Neuronal stem cell (in vitro differentiated cells): ENCODE measurements around the gene LYRM1.

Source experiments
- DNase-seq: peaks from one replicate; pipeline ENCODE4 v3.0.0-alpha.2; 2013; ENCODE audit warnings: low spot score
- H2AFZ ChIP-seq: one replicate; pipeline ENCODE4 v1.6.1; 2013; ENCODE audit warnings: mild to moderate bottlenecking, low read length, inconsistent platforms
- H2AK5ac ChIP-seq: 2 replicates; pipeline ENCODE4 v1.6.1; 2013; ENCODE audit warnings: low read depth, mild to moderate bottlenecking, inconsistent platforms, low read length, moderate library complexity, mixed read lengths
- H2BK120ac ChIP-seq: 2 replicates; pipeline ENCODE4 v1.6.1; 2013; ENCODE audit warnings: low read depth, mild to moderate bottlenecking, inconsistent platforms, low read length, moderate library complexity, mixed read lengths
- H2BK12ac ChIP-seq: one replicate; pipeline ENCODE4 v1.6.1; 2013; ENCODE audit warnings: low read length, inconsistent platforms
- H2BK15ac ChIP-seq: 2 replicates; pipeline ENCODE4 v1.6.1; 2013; ENCODE audit warnings: mild to moderate bottlenecking, low read length, inconsistent platforms, mixed read lengths
- H2BK5ac ChIP-seq: one replicate; pipeline ENCODE4 v1.6.1; 2013; ENCODE audit warnings: inconsistent platforms, mild to moderate bottlenecking, low read length, moderate library complexity
- H3K14ac ChIP-seq: one replicate; pipeline ENCODE4 v1.6.1; 2013; ENCODE audit warnings: low read length, inconsistent platforms
- H3K18ac ChIP-seq: 2 replicates; pipeline ENCODE4 v1.6.1; 2013; ENCODE audit warnings: low read length, inconsistent platforms
- H3K23ac ChIP-seq: 2 replicates; pipeline ENCODE4 v1.6.1; 2013; ENCODE audit warnings: low read depth, mild to moderate bottlenecking, mixed read lengths, low read length, inconsistent platforms; ENCODE audit not compliant: poor library complexity
- H3K27ac ChIP-seq: replicated peaks from 3 replicates; pipeline ENCODE4 v1.5.1; 2013; ENCODE audit warnings: low read length, inconsistent platforms
- H3K27me3 ChIP-seq, 3 experiments: 2 replicates each; pipeline ENCODE4 v1.6.1; 2013; ENCODE audit warnings: low read length in 3 of 3, mild to moderate bottlenecking in 2 of 3, inconsistent platforms in 1 of 3, low read depth in 1 of 3, mixed read lengths in 1 of 3, moderate library complexity in 1 of 3; ENCODE audit not compliant: control insufficient read depth in 3 of 3, insufficient read depth in 3 of 3
- H3K36me3 ChIP-seq, 2 donors: replicated peaks in 1 of 2; 2 replicates each; pipeline ENCODE4 v1.6.1; 2013; ENCODE audit warnings: low read length in 2 of 2; ENCODE audit not compliant: control insufficient read depth in 2 of 2, insufficient read depth in 2 of 2
- H3K4ac ChIP-seq: 2 replicates; pipeline ENCODE4 v1.6.1; 2013; ENCODE audit warnings: inconsistent platforms, mild to moderate bottlenecking, low read length, moderate library complexity
- H3K4me1 ChIP-seq, 2 donors: 1 replicate in 1 of 2; 2 replicates in 1 of 2; pipeline ENCODE4 v1.6.1; 2013; ENCODE audit warnings: low read length in 2 of 2, low read depth in 1 of 2; ENCODE audit not compliant: control insufficient read depth in 2 of 2, insufficient read depth in 1 of 2
- H3K4me2 ChIP-seq: one replicate; pipeline ENCODE4 v1.6.1; 2013; ENCODE audit warnings: mild to moderate bottlenecking, low read length, inconsistent platforms; ENCODE audit not compliant: insufficient read depth, poor library complexity, severe bottlenecking
- H3K4me3 ChIP-seq, 2 donors: 2 replicates each; pipeline ENCODE4 v1.5.1; 2013; ENCODE audit warnings: low read length in 2 of 2, mild to moderate bottlenecking in 2 of 2, inconsistent platforms in 1 of 2, moderate library complexity in 1 of 2
- H3K79me1 ChIP-seq: one replicate; pipeline ENCODE4 v1.6.1; 2013; ENCODE audit warnings: low read depth, mild to moderate bottlenecking, inconsistent platforms, low read length, moderate library complexity
- H3K9ac ChIP-seq: one replicate; pipeline ENCODE4 v1.6.1; 2013; ENCODE audit warnings: mild to moderate bottlenecking, low read depth, low read length, inconsistent platforms; ENCODE audit not compliant: poor library complexity
- H3K9me3 ChIP-seq, 2 donors: replicated peaks in 1 of 2; 2 replicates each; pipeline versions ENCODE3 to v1.6.1; 2013; ENCODE audit warnings: low read length in 2 of 2, mild to moderate bottlenecking in 2 of 2, inconsistent platforms in 1 of 2, low read depth in 1 of 2, mixed read lengths in 1 of 2, moderate library complexity in 1 of 2; ENCODE audit not compliant: control insufficient read depth in 2 of 2, insufficient read depth in 1 of 2
- H4K8ac ChIP-seq: one replicate; pipeline ENCODE4 v1.6.1; 2013; ENCODE audit warnings: low read depth, mild to moderate bottlenecking, inconsistent platforms, low read length, moderate library complexity
- H4K91ac ChIP-seq: one replicate; pipeline ENCODE4 v1.6.1; 2013; ENCODE audit warnings: low read length, low read depth, mild to moderate bottlenecking, inconsistent platforms; ENCODE audit not compliant: poor library complexity
- WGBS, 2 donors: extraction: QIAGEN DNeasy Blood & Tissue Kit; methylation state at CpG; one replicate each; pipeline ENCODE4 v1.1.7; 2013; ENCODE audit warnings: missing lambda C conversion rate in 2 of 2, mixed read lengths in 1 of 2; ENCODE audit not compliant: insufficient read length in 2 of 2, insufficient replicate concordance in 1 of 2; ENCODE audit errors: extremely low coverage in 2 of 2; 5-methylcytosine and 5-hydroxymethylcytosine counted together

The LYRM1 gene

GRCh38 chr16:20920799-20921198 is 20.2 kb downstream of the LYRM1 start:
- WGBS, 2 donors: no CpG with 5 or more reads among the region's 2 CpGs

GRCh38 chr16:20923876-20924275 is 23.3 kb downstream of the LYRM1 start:
- Histone ChIP-seq H3K27me3 (no peaks in the 10 kb centered on the region), H3K4me3 (no peak overlapping the region), H4K91ac (no peak overlapping the region), H3K4me2 (no peak overlapping the region), H2AK5ac (no peak overlapping the region), H3K18ac (no peak overlapping the region), H4K8ac (no peak overlapping the region), H2BK15ac (no peak overlapping the region), H3K23ac (no peak overlapping the region), H3K27ac (no peak overlapping the region), H3K4ac (no peak overlapping the region), H2BK5ac (no peak overlapping the region), H2BK120ac (no peak overlapping the region), H3K9me3 (no peaks in the 10 kb centered on the region), H2AFZ (no peak overlapping the region), H3K14ac (no peak overlapping the region), H3K4me1 (peaks cover 0 to under 1% of the 10 kb centered on the region in 2 donors), H3K79me1 (no peaks in the 10 kb centered on the region), H3K9ac (no peak overlapping the region), H3K36me3 (peaks cover 0 to 34% of the 10 kb centered on the region in 2 donors), H2BK12ac (no peak overlapping the region)
- WGBS, 2 donors: no CpG with 5 or more reads among the region's 3 CpGs
- DNase-seq: no peak

More at GRCh38 chr16:20920799-20921198, 20.2 kb downstream of the LYRM1 start:
- Histone ChIP-seq H3K9ac (no peak overlapping the region), H4K8ac (no peak overlapping the region), H3K4me3 (no peak overlapping the region), H4K91ac (no peak overlapping the region), H3K27ac (no peak overlapping the region), H3K36me3 (peaks cover 4 to 47% of the 10 kb centered on the region in 2 donors), H3K4me2 (no peak overlapping the region), H3K23ac (peak overlapping the region; percentile 31), H3K4ac (no peak overlapping the region), H2BK15ac (no peak overlapping the region), H3K79me1 (no peaks in the 10 kb centered on the region), H3K14ac (no peak overlapping the region), H2AFZ (no peak overlapping the region), H2BK120ac (no peak overlapping the region), H2BK12ac (no peak overlapping the region), H2BK5ac (no peak overlapping the region), H3K9me3 (peaks cover 0 to 3% of the 10 kb centered on the region in 2 donors), H2AK5ac (no peak overlapping the region), H3K4me1 (peaks cover 0 to 5% of the 10 kb centered on the region in 2 donors), H3K18ac (no peak overlapping the region), H3K27me3 (no peaks in the 10 kb centered on the region)
- DNase-seq: no peak

- no peak for DNase-seq
- no CpG with 5 or more reads among the region's 1 CpG for WGBS, 2 donors
- Histone ChIP-seq H4K91ac (no peak overlapping the region), H3K9me3 (no peaks in the 10 kb centered on the region), H2AFZ (no peak overlapping the region), H2AK5ac (no peak overlapping the region), H3K18ac (no peak overlapping the region), H3K27me3 (no peaks in the 10 kb centered on the region), H3K27ac (no peak overlapping the region), H2BK120ac (no peak overlapping the region), H3K14ac (no peak overlapping the region), H3K79me1 (no peaks in the 10 kb centered on the region), H3K4ac (no peak overlapping the region), H3K23ac (no peak overlapping the region), H2BK15ac (no peak overlapping the region), H2BK5ac (no peak overlapping the region), H4K8ac (no peak overlapping the region), H3K4me3 (no peak overlapping the region), H2BK12ac (no peak overlapping the region), H3K9ac (no peak overlapping the region), H3K4me1 (no peaks in the 10 kb centered on the region), H3K4me2 (no peak overlapping the region), H3K36me3 (peaks cover 0 to 24% of the 10 kb centered on the region in 2 donors)
These were observed 25.2 kb downstream of the LYRM1 start for GRCh38 chr16:20925751-20926150.

- no CpG with 5 or more reads among the region's 5 CpGs for WGBS, 2 donors
- no peak overlapping the region for H4K91ac ChIP-seq
- H3K4me1 ChIP-seq: no peaks in the 10 kb centered on the region
- H3K27me3 ChIP-seq: no peaks in the 10 kb centered on the region
- H2BK12ac ChIP-seq: no peak overlapping the region
- H2BK120ac ChIP-seq: no peak overlapping the region
- H3K23ac ChIP-seq: no peak overlapping the region
- no peak overlapping the region for H3K14ac ChIP-seq
- H3K4me3 ChIP-seq: no peak overlapping the region
- H3K79me1 ChIP-seq: no peaks in the 10 kb centered on the region
- no peak overlapping the region for H4K8ac ChIP-seq
- H3K9me3 ChIP-seq: no peaks in the 10 kb centered on the region
- no peak overlapping the region for H3K4me2 ChIP-seq
- no peak overlapping the region for H3K4ac ChIP-seq
- no peak overlapping the region for H2AK5ac ChIP-seq
- no peak overlapping the region for H3K18ac ChIP-seq
- peaks cover 0 to 15% of the 10 kb centered on the region in 2 donors for H3K36me3 ChIP-seq
- no peak overlapping the region for H2BK5ac ChIP-seq
- DNase-seq: no peak
- H2AFZ ChIP-seq: no peak overlapping the region
- H3K9ac ChIP-seq: no peak overlapping the region
- no peak overlapping the region for H3K27ac ChIP-seq
- no peak overlapping the region for H2BK15ac ChIP-seq
These were observed 28.3 kb downstream of the LYRM1 start for GRCh38 chr16:20928774-20929411.
